Liver (tissue), 3 donors: ENCODE measurements around the gene E2F8.

Experiments
- CTCF ChIP-seq: fragments of 150-350 bp; IDR thresholded peaks from 2 replicates; pipeline ENCODE4 v1.5.1; 2017; ENCODE audit warnings: improper control_type of control experiment, low read depth, low read length; ENCODE audit not compliant: missing input control
- EGR1 ChIP-seq, 2 donors: IDR thresholded peaks; 2 replicates each; pipeline ENCODE4 v1.6.1; 2016 to 2018; ENCODE audit warnings: antibody characterized with exemption in 2 of 2, low read depth in 2 of 2
- FOXA1 ChIP-seq: IDR thresholded peaks from 2 replicates; pipeline ENCODE4 v1.6.1; 2016; ENCODE audit warnings: antibody characterized with exemption
- JUND ChIP-seq, 2 donors: IDR thresholded peaks; 2 replicates each; pipeline ENCODE4 v1.6.1; 2016; ENCODE audit warnings: antibody characterized with exemption in 2 of 2
- RAD21 ChIP-seq, 2 donors: IDR thresholded peaks; 2 replicates each; pipeline ENCODE4 v1.6.1; 2016; ENCODE audit warnings: antibody characterized with exemption in 2 of 2, mild to moderate bottlenecking in 2 of 2
- REST ChIP-seq: IDR thresholded peaks from 2 replicates; pipeline ENCODE4 v1.6.1; 2016; ENCODE audit warnings: antibody characterized with exemption, mild to moderate bottlenecking
- TAF1 ChIP-seq: conservative IDR thresholded peaks from 2 replicates; pipeline ENCODE4 v1.6.1; 2016; ENCODE audit warnings: antibody characterized with exemption, mild to moderate bottlenecking
- YY1 ChIP-seq: IDR thresholded peaks from 2 replicates; pipeline ENCODE4 v1.6.1; 2016; ENCODE audit warnings: antibody characterized with exemption, mild to moderate bottlenecking
- donor health status: healthy.
- donor health status: healthy.

GRCh38 chr11:19240420-19241259 lies at the start of gene E2F8:
- TF ChIP-seq CTCF: no peak
- TF ChIP-seq EGR1 (IDR thresholded peaks at IDR 0.05; ENCODE audit: low read depth in 2 of 2): no peak
- no peak for TF ChIP-seq RAD21 (IDR thresholded peaks at IDR 0.05)
- no peak for TF ChIP-seq FOXA1
- no peak for TF ChIP-seq TAF1
- TF ChIP-seq JUND (IDR thresholded peaks at IDR 0.05): no peak
- peak; percentile 47 for TF ChIP-seq REST
- TF ChIP-seq YY1: peak; percentile 19
